EL (cell line): ENCODE measurements around the gene GATA3.
A peak's percentile ranks its signal among the peaks of the same experiment; 100 is the strongest.

Experiments
- DNase-seq: peaks from one replicate; pipeline ENCODE4 v3.0.0-alpha.2; 2016

GATA3 gene

GRCh38 chr10:8052341-8052955 lies 2.0 kb upstream of the GATA3 start:
- DNase-seq, result no peak

- DNase-seq, result no peak
Measured at GRCh38 chr10:8052956-8053445, 1.5 kb upstream of the GATA3 start.

- peak; percentile 82 for DNase-seq
Measured at GRCh38 chr10:8053446-8054243, 843 bp upstream of the GATA3 start.

GRCh38 chr10:8054244-8054493 lies 319 bp upstream of the GATA3 start:
- DNase-seq, result peak; percentile 34

GRCh38 chr10:8055420-8056349 lies 1.2 kb downstream of the GATA3 start:
- DNase-seq, result no peak

- DNase-seq, result no peak
Measured at GRCh38 chr10:8056378-8056777, 1.9 kb downstream of the GATA3 start.

GRCh38 chr10:8056871-8057331 lies 2.4 kb downstream of the GATA3 start:
- no peak for DNase-seq

- DNase-seq, result no peak
Measured at GRCh38 chr10:8057636-8058273, 3.3 kb downstream of the GATA3 start.

GRCh38 chr10:8058274-8059111 lies 4.0 kb downstream of the GATA3 start:
- DNase-seq, result no peak

- no peak for DNase-seq
Measured at GRCh38 chr10:8059191-8059936, 4.9 kb downstream of the GATA3 start.

- DNase-seq, result peak; percentile 31
Measured at GRCh38 chr10:8060010-8060703, 5.7 kb downstream of the GATA3 start.

- no peak for DNase-seq
Measured at GRCh38 chr10:8060704-8061121, 6.2 kb downstream of the GATA3 start.

GRCh38 chr10:8061274-8062211 lies 7.1 kb downstream of the GATA3 start:
- no peak for DNase-seq

GRCh38 chr10:8063128-8063908 lies 8.8 kb downstream of the GATA3 start:
- DNase-seq, result no peak

GRCh38 chr10:8063935-8064334 lies 9.4 kb downstream of the GATA3 start:
- DNase-seq, result no peak

- no peak for DNase-seq
Measured at GRCh38 chr10:8064436-8064835, 9.9 kb downstream of the GATA3 start.

- no peak for DNase-seq
Measured at GRCh38 chr10:8065651-8066050, 11.2 kb downstream of the GATA3 start.

GRCh38 chr10:8066124-8066523 lies 11.6 kb downstream of the GATA3 start:
- DNase-seq, result no peak

GRCh38 chr10:8066797-8067196 lies 12.3 kb downstream of the GATA3 start:
- DNase-seq, result no peak
